D341Med (cell line): ENCODE measurements around the gene SWT1.
"Not testable (repeated sequence)": the region's sequence is repeated elsewhere in the genome, so short reads cannot be mapped to it uniquely, and the experiment has no call there.

ENCODE experiments used
- DNase-seq: peaks from one replicate; pipeline ENCODE4 v3.0.0; 2012; ENCODE audit warnings: low spot score

SWT1 gene

DNA sequence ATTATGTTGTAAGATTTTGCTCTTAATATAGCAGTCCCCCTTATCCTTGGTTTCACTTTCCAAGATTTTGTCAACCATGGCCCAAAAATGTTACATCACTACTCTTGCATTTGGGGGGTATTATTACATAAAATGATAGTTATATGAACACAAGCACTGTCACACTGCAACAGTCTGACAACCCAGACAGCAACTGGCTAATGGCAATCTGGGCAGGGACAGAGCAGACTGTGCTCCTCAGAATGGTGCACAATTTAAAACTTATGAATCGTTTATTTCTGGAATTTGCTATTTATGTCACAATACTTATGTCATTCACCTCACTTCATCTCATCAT, 162.1 kb downstream of the SWT1 start:
- no peak for DNase-seq

DNA sequence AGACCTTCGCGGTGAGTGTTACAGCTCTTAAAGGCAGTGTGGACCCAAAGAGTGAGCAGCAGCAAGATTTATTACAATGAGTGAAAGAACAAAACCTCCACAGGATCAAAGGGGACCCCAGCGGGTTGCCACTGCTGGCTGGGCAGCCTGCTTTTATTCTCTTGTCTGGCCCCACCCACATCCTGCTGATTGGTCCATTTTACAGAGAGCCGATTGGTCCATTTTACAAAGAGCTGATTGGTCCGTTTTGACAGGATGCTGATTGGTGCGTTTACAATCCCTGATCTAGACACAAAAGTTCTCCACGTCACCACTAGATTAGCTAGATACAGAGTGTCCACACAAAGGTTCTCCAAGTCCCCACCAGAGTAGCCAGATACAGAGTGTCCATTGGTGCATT, 164.1 kb downstream of the SWT1 start:
- not testable (repeated sequence) for DNase-seq

DNA sequence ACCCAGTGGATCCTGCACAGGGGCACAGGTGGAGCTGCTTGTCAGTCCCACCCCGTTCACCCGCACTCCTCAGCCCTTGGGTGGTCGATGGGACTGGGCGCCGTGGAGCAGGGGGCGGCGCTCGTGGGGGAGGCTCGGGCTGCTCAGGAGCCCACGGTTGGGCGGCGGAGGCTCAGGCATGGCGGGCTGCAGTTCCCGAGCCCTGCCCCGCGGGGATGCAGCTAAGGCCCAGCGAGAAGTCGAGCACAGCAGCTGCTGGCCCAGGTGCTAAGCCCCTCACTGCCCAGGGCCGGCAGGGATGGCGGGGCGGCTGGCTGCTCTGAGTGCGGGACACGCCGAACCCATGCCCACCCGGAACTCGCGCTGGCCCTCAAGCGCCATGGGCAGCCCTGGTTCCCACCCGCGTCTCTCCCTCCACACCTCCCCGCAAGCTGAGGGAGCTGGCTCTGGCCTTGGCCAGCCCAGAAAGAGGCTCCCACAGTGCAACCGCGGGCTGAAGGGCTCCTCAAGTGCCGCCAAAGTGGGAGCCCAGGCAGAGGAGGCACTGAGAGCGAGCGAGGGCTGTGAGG, 164.8 kb downstream of the SWT1 start:
- DNase-seq: not testable (repeated sequence)

DNA sequence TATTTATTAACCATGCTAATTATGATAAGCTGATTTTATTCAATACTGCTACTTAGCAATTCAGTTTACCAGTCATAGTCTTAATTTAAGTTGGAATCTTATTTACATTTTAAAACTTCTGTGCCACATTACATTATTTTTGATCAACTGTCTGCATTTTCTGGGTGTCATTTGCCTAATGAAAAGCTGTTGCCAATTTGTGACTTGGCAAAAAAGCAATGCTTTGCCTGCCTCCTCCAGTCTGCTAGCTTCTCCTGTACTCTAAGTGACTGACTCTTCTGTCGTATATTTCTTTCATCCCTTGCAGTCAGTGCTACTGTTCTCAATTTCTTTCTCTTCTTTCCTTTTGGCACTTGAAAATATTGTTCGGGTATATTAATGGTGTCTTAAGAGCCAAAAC, 165.7 kb downstream of the SWT1 start:
- DNase-seq: no peak

DNA sequence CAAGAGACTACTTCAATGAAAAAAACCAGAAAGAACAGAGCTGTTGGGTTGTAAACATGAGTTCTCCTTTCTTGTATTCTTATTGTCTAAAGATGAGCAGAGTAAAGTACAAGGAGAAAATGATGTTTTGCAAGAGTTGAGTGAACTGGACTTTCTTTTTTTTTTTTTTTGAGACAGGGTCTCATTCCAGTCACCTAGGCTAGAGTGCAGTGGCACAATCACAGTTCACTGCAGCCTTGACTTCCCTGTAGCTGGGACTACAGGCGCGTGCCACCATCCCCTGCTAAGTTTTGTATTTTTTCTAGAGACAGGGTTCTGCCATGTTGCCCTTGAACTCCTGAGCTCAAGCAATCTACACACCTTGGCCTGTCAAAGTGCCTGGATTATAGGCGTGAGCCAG, 167.2 kb downstream of the SWT1 start:
- DNase-seq: no peak

DNA sequence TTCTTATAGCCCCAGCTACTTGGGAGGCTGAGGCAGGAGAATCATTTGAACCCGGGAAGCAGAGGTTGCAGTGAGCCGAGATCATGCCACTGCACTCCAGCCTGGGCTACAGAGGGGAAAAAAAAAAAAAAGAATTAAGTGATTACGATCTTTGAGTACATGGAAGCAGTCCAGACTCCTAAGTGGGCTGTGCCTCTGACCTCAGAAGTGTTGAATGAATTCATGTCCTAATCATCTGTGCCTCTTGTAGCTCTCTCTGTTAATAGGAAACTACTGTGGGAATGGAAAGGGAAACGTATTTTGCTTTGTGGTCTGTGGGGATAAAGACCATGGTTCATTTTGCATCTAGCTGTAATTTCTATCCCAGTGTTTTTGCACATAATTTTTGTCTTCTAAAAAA, 168.4 kb downstream of the SWT1 start:
- DNase-seq: no peak

DNA sequence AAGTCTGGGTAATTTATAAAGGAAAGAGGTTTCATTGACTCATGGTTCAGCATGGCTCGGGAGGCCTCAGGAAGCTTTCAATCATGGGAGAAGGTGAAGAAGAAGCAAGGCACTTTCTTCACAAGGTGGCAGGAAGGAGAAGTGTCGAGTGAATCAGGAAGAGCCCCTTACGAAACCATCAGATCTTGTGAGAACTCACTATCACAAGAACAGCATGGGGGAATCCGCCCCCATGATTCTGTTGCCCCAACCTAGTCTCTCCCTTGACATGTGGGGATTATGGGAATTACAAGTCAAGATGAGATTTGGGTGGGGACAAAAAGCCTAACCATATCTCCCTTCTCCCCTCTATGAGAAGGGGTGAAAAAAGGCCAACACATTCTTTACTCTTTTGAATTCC, 171.3 kb downstream of the SWT1 start:
- DNase-seq: no peak

DNA sequence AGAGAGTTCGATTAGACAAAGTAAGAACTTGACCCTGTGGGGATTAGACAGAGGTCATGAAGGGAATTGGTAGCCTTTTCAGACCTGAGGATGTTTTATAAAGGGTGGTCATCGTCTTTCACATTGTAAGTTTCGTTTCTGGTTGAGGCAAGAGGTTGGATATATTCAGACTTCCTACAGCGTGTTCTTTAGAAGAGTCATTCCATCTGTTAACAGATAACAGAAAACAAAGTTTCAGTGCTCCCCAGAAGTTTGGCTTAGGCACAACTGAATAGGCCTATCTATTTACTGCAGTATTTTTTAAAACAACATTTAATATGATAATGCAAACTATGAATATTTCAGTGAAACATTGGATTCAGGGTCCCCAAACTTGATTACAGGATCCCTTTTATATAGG, 177.2 kb downstream of the SWT1 start:
- DNase-seq: no peak

DNA sequence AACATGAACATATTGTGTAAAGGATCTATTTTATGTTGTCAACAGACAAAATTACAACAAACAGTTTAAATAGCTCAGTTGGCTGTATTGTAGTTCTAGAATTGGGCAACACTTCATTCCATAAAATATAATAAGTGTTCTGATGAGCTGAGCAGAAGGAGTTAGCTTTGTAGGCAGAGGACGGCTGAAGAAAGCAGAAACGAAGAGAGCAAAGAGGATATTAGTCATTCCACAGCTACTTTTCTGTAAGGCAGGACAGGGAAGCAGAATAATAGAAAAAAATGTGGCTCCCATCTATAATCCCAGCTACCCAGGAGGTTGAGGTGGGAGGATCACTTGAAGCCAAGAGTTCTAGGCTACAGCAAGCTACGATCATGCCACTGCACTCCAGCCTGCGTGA, 180.3 kb downstream of the SWT1 start:
- no peak for DNase-seq

DNA sequence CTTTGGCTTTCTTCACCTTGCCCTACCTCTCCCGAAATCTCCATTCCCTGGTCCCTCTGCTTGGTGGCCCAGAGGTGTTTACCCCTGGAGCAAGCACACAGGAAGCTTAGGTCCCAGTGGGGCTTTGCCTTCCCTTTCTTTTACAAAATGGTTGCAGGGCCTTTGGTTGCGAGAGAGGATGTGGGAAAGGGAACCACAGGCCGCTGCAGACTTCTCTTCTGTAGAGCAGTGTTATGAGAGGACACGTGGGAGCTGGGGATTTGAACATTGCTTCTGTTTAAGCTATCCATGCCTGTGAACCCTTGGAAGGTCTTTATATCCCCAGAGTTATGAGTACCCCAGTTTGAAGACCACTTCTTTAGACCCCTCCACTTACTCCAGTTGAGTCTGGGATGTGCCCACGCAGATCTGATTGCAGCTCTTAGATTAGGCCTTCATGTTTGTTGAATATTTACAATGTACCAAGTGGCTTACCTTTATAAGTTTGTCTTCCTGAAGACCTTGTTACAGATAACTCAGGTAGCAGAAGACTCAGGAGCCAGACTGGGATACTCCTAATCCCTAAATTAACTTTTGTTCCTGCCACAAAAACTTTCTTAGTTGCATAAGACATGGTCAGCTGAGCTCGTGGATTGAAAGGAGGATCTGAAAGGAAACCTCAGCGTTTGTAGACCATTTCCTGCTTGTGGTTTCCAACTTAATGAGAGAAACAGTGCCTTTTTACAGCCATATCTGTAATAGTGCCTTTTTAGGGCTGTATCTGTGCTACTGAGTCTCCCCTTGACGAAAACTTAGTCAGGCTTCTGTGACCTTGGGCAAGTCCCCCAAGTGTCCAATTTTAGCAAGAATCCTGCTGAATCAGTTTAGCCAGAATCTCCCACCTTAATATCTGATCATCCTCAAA, 182.0 kb downstream of the SWT1 start:
- DNase-seq: no peak

DNA sequence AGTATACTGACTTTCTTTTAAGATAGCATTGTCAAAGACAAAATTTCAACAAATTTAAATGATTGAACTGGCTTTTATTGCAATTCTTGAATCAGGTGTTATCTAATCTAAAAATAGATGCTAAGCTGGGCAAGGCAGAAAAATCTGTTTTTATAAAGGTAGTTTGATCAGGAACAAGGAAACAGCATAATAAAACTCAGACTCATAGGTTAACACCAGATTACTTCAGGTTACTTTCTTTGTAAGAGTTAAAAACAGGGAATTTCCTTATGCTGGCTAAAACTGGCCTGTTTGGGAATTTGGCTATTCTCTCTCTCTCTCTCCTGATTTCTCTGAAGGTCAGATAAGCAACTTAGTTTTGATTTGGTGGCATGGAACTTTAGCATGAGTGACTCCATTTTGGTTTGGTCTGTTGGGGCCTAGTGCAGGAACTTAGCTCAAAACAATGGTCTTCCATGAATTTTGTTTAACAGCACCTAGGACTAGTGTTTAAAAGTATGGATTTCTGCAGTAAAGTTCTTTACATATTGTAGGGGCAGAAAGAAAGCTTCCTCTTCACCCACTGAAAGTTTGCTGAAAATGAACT, 184.3 kb downstream of the SWT1 start:
- no peak for DNase-seq
